HL-60 (cell line): ENCODE measurements around the gene SMARCC2.
A peak's percentile ranks its signal among the peaks of the same experiment; 100 is the strongest.

Experiments used
- DNase-seq, 2 experiments: peaks; one replicate each; pipeline ENCODE4 v3.0.0-alpha.2; 2010 to 2020; ENCODE audit warnings: low read depth in 1 of 2, low spot score in 1 of 2
- H3K27ac ChIP-seq: fragments of 250-450 bp; sonication (Bioruptor Pico); replicated peaks from 2 replicates; pipeline ENCODE4 v1.5.1; 2020; ENCODE audit warnings: mild to moderate bottlenecking, moderate library complexity
- H3K27me3 ChIP-seq: fragments of 250-450 bp; sonication (Bioruptor Pico); 2 replicates; pipeline ENCODE4 v1.5.1; 2021; ENCODE audit warnings: mild to moderate bottlenecking, moderate library complexity; ENCODE audit not compliant: insufficient read depth, poor library complexity, severe bottlenecking
- H3K4me3 ChIP-seq: replicated peaks from 2 replicates; pipeline ENCODE4 v1.5.1; 2011; ENCODE audit warnings: mild to moderate bottlenecking, control low read depth, low read length; ENCODE audit not compliant: insufficient read depth
- GABPA ChIP-seq: IDR thresholded peaks from 2 replicates; pipeline ENCODE4 v1.6.1; 2012; ENCODE audit warnings: low read depth
- POLR2AphosphoS5 ChIP-seq: IDR thresholded peaks from 2 replicates; pipeline ENCODE4 v1.6.1; 2012; ENCODE audit warnings: low read depth
- REST ChIP-seq: IDR thresholded peaks from 2 replicates; pipeline ENCODE4 v1.6.1; 2012; ENCODE audit warnings: low read depth; ENCODE audit not compliant: insufficient replicate concordance
- SPI1 ChIP-seq: IDR thresholded peaks from 2 replicates; pipeline ENCODE4 v1.6.1; 2012; ENCODE audit warnings: low read depth, mild to moderate bottlenecking, borderline replicate concordance
- TF ChIP-seq, protein P1 (sequence below): IDR thresholded peaks from one replicate; pipeline ENCODE4 v1.5.1; 2011; ENCODE audit warnings: low read length, control low read depth, inconsistent platforms; ENCODE audit not compliant: insufficient read depth

SMARCC2 gene

GRCh38 chr12:56150563-56150962, 38.7 kb downstream of the SMARCC2 start:
- no peak for DNase-seq
- H3K27ac ChIP-seq, result peak overlapping the region; percentile 6; the same call in 1 of the 2 replicates
- H3K27me3 ChIP-seq, result no peaks in the 10 kb centered on the region
- no peak for TF ChIP-seq REST
- TF ChIP-seq SPI1, result peak; percentile 28; the same call in 1 of the 2 replicates
- H3K4me3 ChIP-seq, result no peak overlapping the region

GRCh38 chr12:56146492-56147460, 42.5 kb downstream of the SMARCC2 start:
- no peak for TF ChIP-seq REST
- TF ChIP-seq, protein P1, sequence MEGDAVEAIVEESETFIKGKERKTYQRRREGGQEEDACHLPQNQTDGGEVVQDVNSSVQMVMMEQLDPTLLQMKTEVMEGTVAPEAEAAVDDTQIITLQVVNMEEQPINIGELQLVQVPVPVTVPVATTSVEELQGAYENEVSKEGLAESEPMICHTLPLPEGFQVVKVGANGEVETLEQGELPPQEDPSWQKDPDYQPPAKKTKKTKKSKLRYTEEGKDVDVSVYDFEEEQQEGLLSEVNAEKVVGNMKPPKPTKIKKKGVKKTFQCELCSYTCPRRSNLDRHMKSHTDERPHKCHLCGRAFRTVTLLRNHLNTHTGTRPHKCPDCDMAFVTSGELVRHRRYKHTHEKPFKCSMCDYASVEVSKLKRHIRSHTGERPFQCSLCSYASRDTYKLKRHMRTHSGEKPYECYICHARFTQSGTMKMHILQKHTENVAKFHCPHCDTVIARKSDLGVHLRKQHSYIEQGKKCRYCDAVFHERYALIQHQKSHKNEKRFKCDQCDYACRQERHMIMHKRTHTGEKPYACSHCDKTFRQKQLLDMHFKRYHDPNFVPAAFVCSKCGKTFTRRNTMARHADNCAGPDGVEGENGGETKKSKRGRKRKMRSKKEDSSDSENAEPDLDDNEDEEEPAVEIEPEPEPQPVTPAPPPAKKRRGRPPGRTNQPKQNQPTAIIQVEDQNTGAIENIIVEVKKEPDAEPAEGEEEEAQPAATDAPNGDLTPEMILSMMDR, result no peak
- TF ChIP-seq SPI1, result no peak
- TF ChIP-seq POLR2AphosphoS5, result 0 out of 2 replicates have a peak, but pooled peaks have one; percentile 20
- no peak for TF ChIP-seq GABPA
- DNase-seq, result no peak
- Histone ChIP-seq H3K27me3 (no peaks in the 10 kb centered on the region), H3K27ac (no peak overlapping the region), H3K4me3 (no peak overlapping the region)

DNA sequence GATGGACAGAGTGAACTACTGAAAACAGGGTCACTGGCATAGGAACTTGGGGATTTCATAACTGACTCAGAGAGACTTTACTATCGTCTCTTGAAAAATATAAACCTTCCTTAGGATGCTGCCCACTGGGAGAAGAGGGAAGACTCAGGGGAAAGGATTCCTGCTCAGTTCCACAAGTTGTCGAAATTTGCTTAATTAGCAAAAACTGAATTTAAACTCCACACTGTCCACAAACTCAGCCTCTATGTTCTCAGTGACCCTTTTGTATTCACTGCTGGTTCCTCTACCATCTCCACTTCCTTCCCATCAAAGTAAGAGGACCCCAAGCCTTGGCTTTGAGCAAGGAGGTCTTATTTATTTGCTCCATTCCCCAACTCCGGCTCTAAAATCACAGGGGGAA, 44.1 kb downstream of the SMARCC2 start:
- TF ChIP-seq POLR2AphosphoS5, result no peak
- TF ChIP-seq SPI1, result no peak
- no peak for TF ChIP-seq REST
- TF ChIP-seq, protein P1, result no peak
- no peak for TF ChIP-seq GABPA
- no peak for DNase-seq
- Histone ChIP-seq H3K27ac (no peak overlapping the region), H3K4me3 (no peak overlapping the region), H3K27me3 (no peaks in the 10 kb centered on the region)
